ENCODE measurements around the gene CLIC3. TPM values are rescaled to one million over a fixed set of nuclear protein-coding genes. Genes with fewer than 3 reads are reported as not detected.

Gene CLIC3
- total RNA-seq, 1 experiment from 2014 or later: 24.1 TPM

- no peaks in the 10 kb centered on the region for H3K36me3 ChIP-seq (ENCODE audit: low read depth)
- no peaks in the 10 kb centered on the region for H3K27me3 ChIP-seq (ENCODE audit: insufficient read depth, low read depth)
- H3K79me2 ChIP-seq (ENCODE audit: low read depth): no peaks in the 10 kb centered on the region
- peak within 1 kb of the TSS; percentile 97 for H3K4me2 ChIP-seq
- H4K20me1 ChIP-seq (ENCODE audit: insufficient read depth): no peaks in the 10 kb centered on the region
- intact Hi-C loops (cut with micrococcal nuclease; ENCODE audit: unreplicated experiment): loop anchor here (5.0 kb wide), 1 partner anchor 180 kb away; the partner anchor contains the start of gene PHPT1
- H3K27ac ChIP-seq: no peak within 1 kb of the TSS
- CTCF ChIA-PET: interaction anchor here (0.6 to 1.3 kb wide), 3 partner anchors 49 to 237 kb away, joined by 4 to 9 read pairs (median 4); no protein-coding TSS in a partner anchor
- H3K9me2 ChIP-seq (ENCODE audit: insufficient read depth): no peaks in the 10 kb centered on the region
- no peaks in the 10 kb centered on the region for H3K9me3 ChIP-seq (ENCODE audit: insufficient read depth, low read depth)
- TF ChIP-seq CTCF (conservative IDR thresholded peaks at IDR 0.05): no peak
- no peak for TF ChIP-seq EZH2 (IDR thresholded peaks at IDR 0.05; ENCODE audit: low read depth)
- BruUV-seq (replicated peaks): no TSS peak
- peaks cover 8% of the 10 kb centered on the region; the same call in 1 of the 2 replicates for H3K4me1 ChIP-seq (replicated peaks; ENCODE audit: insufficient read depth)
- DNase-seq: peak in 1 of 2 experiments; percentile 51
- POLR2A ChIA-PET (ENCODE audit: unreplicated experiment): no interaction called here
- H2AFZ ChIP-seq: peak within 1 kb of the TSS; percentile 84
- peak within 1 kb of the TSS; percentile 57 for H3K4me3 ChIP-seq
- 0 out of 2 replicates have a peak, but pooled peaks cover 4% of the 10 kb centered on the region for H3F3A ChIP-seq (ENCODE audit: insufficient read depth, low read depth)
Observed at GRCh38 chr9:137027369-137028262, 31.2 kb upstream of the CLIC3 start, which contains the start of gene ABCA2. TSS of gene ABCA2 (minus strand) at chr9:137028237. CDS start at chr9:137028140, 97 bp downstream.

- no peak for DNase-seq
- CTCF ChIA-PET: interaction anchor here (0.6 to 1.1 kb wide), 3 partner anchors 48 to 207 kb away, joined by 4 to 9 read pairs (median 5); no protein-coding TSS in a partner anchor
- H3K79me2 ChIP-seq (ENCODE audit: low read depth): no peaks in the 10 kb centered on the region
- no peaks in the 10 kb centered on the region for H3K27me3 ChIP-seq (ENCODE audit: insufficient read depth, low read depth)
- no peak overlapping the region for H3K27ac ChIP-seq
- no peaks in the 10 kb centered on the region for H3K9me2 ChIP-seq (ENCODE audit: insufficient read depth)
- peak overlapping the region; percentile 81 for H3K4me2 ChIP-seq
- POLR2A ChIA-PET (ENCODE audit: unreplicated experiment): no interaction called here
- TF ChIP-seq CTCF (conservative IDR thresholded peaks at IDR 0.05) (no peak), EZH2 (IDR thresholded peaks at IDR 0.05; ENCODE audit: low read depth) (no peak)
- H3K4me1 ChIP-seq (replicated peaks; ENCODE audit: insufficient read depth): peaks cover 8% of the 10 kb centered on the region; the same call in 1 of the 2 replicates
- no peak overlapping the region for H2AFZ ChIP-seq
- H3K9me3 ChIP-seq (ENCODE audit: insufficient read depth, low read depth): no peaks in the 10 kb centered on the region
- intact Hi-C loops (cut with micrococcal nuclease; ENCODE audit: unreplicated experiment): loop anchor here (5.0 kb wide), 1 partner anchor 180 kb away; the partner anchor contains the start of gene PHPT1
- H3K36me3 ChIP-seq (ENCODE audit: low read depth): no peaks in the 10 kb centered on the region
- H4K20me1 ChIP-seq (ENCODE audit: insufficient read depth): no peaks in the 10 kb centered on the region
- BruUV-seq (replicated peaks): TSS peak; percentile 39
- 0 out of 2 replicates have a peak, but pooled peaks cover 4% of the 10 kb centered on the region for H3F3A ChIP-seq (ENCODE audit: insufficient read depth, low read depth)
- H3K4me3 ChIP-seq: peak overlapping the region; percentile 54; the same call in 1 of the 2 replicates
Observed at GRCh38 chr9:137026828-137027227, 30.5 kb upstream of the CLIC3 start.

- DNase-seq: no peak
- H4K20me1 ChIP-seq (ENCODE audit: insufficient read depth): no peaks in the 10 kb centered on the region; the same call in 1 of the 2 replicates
- intact Hi-C loops (cut with micrococcal nuclease; ENCODE audit: unreplicated experiment): loop anchor here (5.0 kb wide), 1 partner anchor 179 kb away; the partner anchor contains the start of gene PHPT1
- no peaks in the 10 kb centered on the region for H3K9me2 ChIP-seq (ENCODE audit: insufficient read depth)
- no peaks in the 10 kb centered on the region for H3K79me2 ChIP-seq (ENCODE audit: low read depth)
- no peaks in the 10 kb centered on the region for H3K27me3 ChIP-seq (ENCODE audit: insufficient read depth, low read depth)
- ChIA-PET POLR2A (ENCODE audit: unreplicated experiment) (no interaction called here), CTCF (interaction anchor here (0.6 to 1.1 kb wide), 5 partner anchors 9 to 570 kb away, joined by 3 to 15 read pairs (median 5); no protein-coding TSS in a partner anchor)
- H3K27ac ChIP-seq: no peak overlapping the region
- no peak overlapping the region for H2AFZ ChIP-seq
- H3K4me3 ChIP-seq: no peak overlapping the region
- TF ChIP-seq EZH2 (IDR thresholded peaks at IDR 0.05; ENCODE audit: low read depth) (no peak), CTCF (conservative IDR thresholded peaks at IDR 0.05) (no peak)
- BruUV-seq (replicated peaks): no TSS peak
- H3K4me1 ChIP-seq (replicated peaks; ENCODE audit: insufficient read depth): peaks cover 8% of the 10 kb centered on the region; the same call in 1 of the 2 replicates
- peak overlapping the region; percentile 81 for H3K4me2 ChIP-seq
- H3F3A ChIP-seq (ENCODE audit: insufficient read depth, low read depth): peaks cover 8% of the 10 kb centered on the region; the same call in 1 of the 2 replicates
- H3K9me3 ChIP-seq (ENCODE audit: insufficient read depth, low read depth): no peaks in the 10 kb centered on the region
- no peaks in the 10 kb centered on the region for H3K36me3 ChIP-seq (ENCODE audit: low read depth)
Observed at GRCh38 chr9:137026384-137026783, 30.0 kb upstream of the CLIC3 start.
